ENCODE data around the gene ACP1. TPM values are rescaled to one million over a fixed set of nuclear protein-coding genes. Genes with fewer than 3 reads are reported as not detected.

Gene ACP1
- total and polyA plus RNA-seq, 10 donors = 58.1 to 103 (median 72.9) TPM

DNA sequence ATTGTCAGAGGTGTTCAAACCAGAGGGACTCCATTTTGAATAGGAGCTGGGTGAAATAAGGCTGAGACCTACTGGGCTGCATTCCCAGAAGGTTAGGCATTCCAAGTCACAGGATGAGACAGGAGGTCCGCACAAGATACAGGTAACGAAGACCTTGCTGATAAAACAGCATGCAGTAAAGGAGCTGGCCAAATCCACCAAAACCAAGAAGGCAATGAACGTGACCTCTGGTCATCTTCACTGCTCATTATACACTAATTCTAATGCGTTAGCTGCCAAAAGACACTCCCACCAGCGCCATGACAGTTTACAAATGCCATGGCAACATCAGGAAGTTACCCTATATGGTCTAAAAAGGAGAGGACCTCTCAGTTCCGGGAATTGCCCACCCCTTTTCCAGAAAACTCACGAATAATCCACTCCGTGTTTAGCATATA is 11.5 kb upstream of the ACP1 start:
- no peaks in the 10 kb centered on the region for H3K27me3 ChIP-seq (replicated peaks in 1 of 7)
- no peak for DNase-seq
- peaks cover 0 to 3% (median 0%) of the 10 kb centered on the region in 6 donors for H3K4me1 ChIP-seq
- H3K4me3 ChIP-seq = no peak overlapping the region
- peaks cover 0 to 18% (median 10%) of the 10 kb centered on the region in 8 donors for H3K9me3 ChIP-seq
- no peak overlapping the region for H3K27ac ChIP-seq
- TF ChIP-seq, protein P1, sequence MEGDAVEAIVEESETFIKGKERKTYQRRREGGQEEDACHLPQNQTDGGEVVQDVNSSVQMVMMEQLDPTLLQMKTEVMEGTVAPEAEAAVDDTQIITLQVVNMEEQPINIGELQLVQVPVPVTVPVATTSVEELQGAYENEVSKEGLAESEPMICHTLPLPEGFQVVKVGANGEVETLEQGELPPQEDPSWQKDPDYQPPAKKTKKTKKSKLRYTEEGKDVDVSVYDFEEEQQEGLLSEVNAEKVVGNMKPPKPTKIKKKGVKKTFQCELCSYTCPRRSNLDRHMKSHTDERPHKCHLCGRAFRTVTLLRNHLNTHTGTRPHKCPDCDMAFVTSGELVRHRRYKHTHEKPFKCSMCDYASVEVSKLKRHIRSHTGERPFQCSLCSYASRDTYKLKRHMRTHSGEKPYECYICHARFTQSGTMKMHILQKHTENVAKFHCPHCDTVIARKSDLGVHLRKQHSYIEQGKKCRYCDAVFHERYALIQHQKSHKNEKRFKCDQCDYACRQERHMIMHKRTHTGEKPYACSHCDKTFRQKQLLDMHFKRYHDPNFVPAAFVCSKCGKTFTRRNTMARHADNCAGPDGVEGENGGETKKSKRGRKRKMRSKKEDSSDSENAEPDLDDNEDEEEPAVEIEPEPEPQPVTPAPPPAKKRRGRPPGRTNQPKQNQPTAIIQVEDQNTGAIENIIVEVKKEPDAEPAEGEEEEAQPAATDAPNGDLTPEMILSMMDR (IDR thresholded peaks at IDR 0.05 in 8 of 11, conservative IDR thresholded peaks at IDR 0.05 in 3 of 11) = no peak
- TF ChIP-seq POLR2AphosphoS5 (IDR thresholded peaks at IDR 0.05) (no peak), POLR2A (IDR thresholded peaks at IDR 0.05) (no peak)
- H3K36me3 ChIP-seq = peaks cover 0 to 42% (median 4%) of the 10 kb centered on the region in 6 donors
- intact Hi-C loops (cut with DNase I; ENCODE audit: low total_unique reads) = no loop called here
- 85 to 91% (median 88%) methylated on average over 8 of the region's 8 CpGs for WGBS, 5 donors

GRCh38 chr2:254241-254640 is 10.5 kb upstream of the ACP1 start:
- intact Hi-C loops (cut with DNase I; ENCODE audit: low total_unique reads) = no loop called here
- 91 to 95% (median 93%) methylated on average over 7 of the region's 7 CpGs for WGBS, 5 donors
- H3K9me3 ChIP-seq = peaks cover 0 to 23% (median 15%) of the 10 kb centered on the region in 8 donors
- no peak overlapping the region for H3K4me3 ChIP-seq
- no peak for DNase-seq
- TF ChIP-seq POLR2A (IDR thresholded peaks at IDR 0.05) = no peak
- no peak for TF ChIP-seq POLR2AphosphoS5 (IDR thresholded peaks at IDR 0.05)
- TF ChIP-seq, protein P1 (IDR thresholded peaks at IDR 0.05 in 8 of 11, conservative IDR thresholded peaks at IDR 0.05 in 3 of 11) = no peak
- peaks cover 0 to 3% (median 0%) of the 10 kb centered on the region in 6 donors for H3K4me1 ChIP-seq
- no peak overlapping the region for H3K27ac ChIP-seq
- H3K36me3 ChIP-seq = peaks cover 0 to 32% (median 2%) of the 10 kb centered on the region in 6 donors
- no peaks in the 10 kb centered on the region for H3K27me3 ChIP-seq (replicated peaks in 1 of 7)

DNA sequence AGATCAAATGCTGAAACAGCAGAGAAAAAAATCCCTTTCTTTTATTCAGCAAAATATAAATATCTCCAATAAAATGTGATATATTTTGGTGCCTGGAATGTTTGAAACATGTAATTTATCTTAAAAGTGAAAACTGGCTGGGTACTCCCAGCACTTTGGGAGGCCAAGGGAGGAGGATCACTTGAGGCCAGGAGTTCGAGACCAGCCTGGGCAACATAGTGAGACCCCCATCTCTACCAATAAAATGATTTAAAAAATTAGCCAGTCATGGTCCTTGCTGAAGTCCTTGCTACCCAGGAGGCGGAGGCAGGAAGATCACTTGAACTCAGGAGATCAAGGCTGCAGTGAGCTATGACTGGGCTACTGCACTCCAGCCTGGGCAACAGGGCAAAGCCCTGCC is 9.6 kb upstream of the ACP1 start:
- peaks cover 0 to 24% (median 2%) of the 10 kb centered on the region in 6 donors for H3K36me3 ChIP-seq
- intact Hi-C loops (cut with DNase I; ENCODE audit: low total_unique reads) = no loop called here
- 83 to 98% (median 90%) methylated on average over 2 of the region's 2 CpGs for WGBS, 5 donors
- TF ChIP-seq, protein P1 (IDR thresholded peaks at IDR 0.05 in 8 of 11, conservative IDR thresholded peaks at IDR 0.05 in 3 of 11) = no peak
- no peak for TF ChIP-seq POLR2A (IDR thresholded peaks at IDR 0.05)
- TF ChIP-seq POLR2AphosphoS5 (IDR thresholded peaks at IDR 0.05) = no peak
- DNase-seq = no peak
- H3K4me1 ChIP-seq = peaks cover 0 to 6% (median 3%) of the 10 kb centered on the region in 6 donors
- H3K27me3 ChIP-seq (replicated peaks in 1 of 7) = no peaks in the 10 kb centered on the region
- H3K27ac ChIP-seq = no peak overlapping the region
- no peak overlapping the region for H3K4me3 ChIP-seq
- peaks cover 0 to 23% (median 15%) of the 10 kb centered on the region in 8 donors for H3K9me3 ChIP-seq

DNA sequence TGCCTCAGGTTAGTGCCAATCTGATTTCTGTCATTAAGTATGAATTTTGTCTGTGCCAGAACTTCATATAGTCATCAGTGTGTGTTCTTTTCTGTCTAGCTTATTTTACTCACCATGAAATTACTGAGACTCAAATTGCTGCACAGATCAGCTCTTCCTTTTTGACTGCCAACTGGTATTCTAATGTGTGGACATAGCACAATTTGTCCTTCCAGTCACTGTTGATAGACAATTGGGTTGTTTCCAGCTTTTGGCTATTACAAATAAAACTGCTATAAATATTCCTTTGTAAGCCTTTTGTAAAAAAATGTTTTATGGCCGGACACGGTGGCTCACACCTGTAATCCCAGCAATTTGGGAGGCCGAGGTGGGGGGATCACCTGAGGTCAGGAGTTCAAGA is 8.7 kb upstream of the ACP1 start:
- H3K27ac ChIP-seq = no peak overlapping the region
- H3K9me3 ChIP-seq = peaks cover 0 to 23% (median 15%) of the 10 kb centered on the region in 8 donors
- no peak overlapping the region for H3K4me3 ChIP-seq
- H3K27me3 ChIP-seq (replicated peaks in 1 of 7) = no peaks in the 10 kb centered on the region
- no peak for TF ChIP-seq POLR2A (IDR thresholded peaks at IDR 0.05)
- TF ChIP-seq, protein P1 (IDR thresholded peaks at IDR 0.05 in 8 of 11, conservative IDR thresholded peaks at IDR 0.05 in 3 of 11) = no peak
- no peak for TF ChIP-seq POLR2AphosphoS5 (IDR thresholded peaks at IDR 0.05)
- H3K36me3 ChIP-seq = peaks cover 0 to 15% (median 2%) of the 10 kb centered on the region in 6 donors
- H3K4me1 ChIP-seq = peaks cover 0 to 15% (median 7%) of the 10 kb centered on the region in 6 donors
- WGBS, 5 donors = 88 to 96% (median 92%) methylated on average over 3 of the region's 3 CpGs
- DNase-seq = no peak
- intact Hi-C loops (cut with DNase I; ENCODE audit: low total_unique reads) = no loop called here
